Subcutaneous adipose tissue (tissue), 4 donors: ENCODE measurements around the gene IGF2BP3. TPM values are rescaled to one million over a fixed set of nuclear protein-coding genes. Genes with fewer than 3 reads are reported as not detected.

ENCODE experiments used
- total RNA-seq, 4 donors: library from RNA; depleted of rRNA; stranded (reverse); fragments of >200 nt; gene quantifications; one replicate each; pipeline ENCODE4 v1.1.0, GENCODE V29; 2016
- TF ChIP-seq, protein P1 (sequence below): fragments of 450-650 bp; IDR thresholded peaks from one replicate; pipeline ENCODE4 v1.5.1; 2016; ENCODE audit warnings: low read depth, mild to moderate bottlenecking, control low read depth, antibody characterized with exemption, moderate library complexity

IGF2BP3 gene
- total RNA-seq, 4 donors from 2014 or later: 0.94 to 3.6 (median 1.8) TPM

GRCh38 chr7:23279819-23280525 lies 190.3 kb downstream of the IGF2BP3 start:
- TF ChIP-seq, protein P1, sequence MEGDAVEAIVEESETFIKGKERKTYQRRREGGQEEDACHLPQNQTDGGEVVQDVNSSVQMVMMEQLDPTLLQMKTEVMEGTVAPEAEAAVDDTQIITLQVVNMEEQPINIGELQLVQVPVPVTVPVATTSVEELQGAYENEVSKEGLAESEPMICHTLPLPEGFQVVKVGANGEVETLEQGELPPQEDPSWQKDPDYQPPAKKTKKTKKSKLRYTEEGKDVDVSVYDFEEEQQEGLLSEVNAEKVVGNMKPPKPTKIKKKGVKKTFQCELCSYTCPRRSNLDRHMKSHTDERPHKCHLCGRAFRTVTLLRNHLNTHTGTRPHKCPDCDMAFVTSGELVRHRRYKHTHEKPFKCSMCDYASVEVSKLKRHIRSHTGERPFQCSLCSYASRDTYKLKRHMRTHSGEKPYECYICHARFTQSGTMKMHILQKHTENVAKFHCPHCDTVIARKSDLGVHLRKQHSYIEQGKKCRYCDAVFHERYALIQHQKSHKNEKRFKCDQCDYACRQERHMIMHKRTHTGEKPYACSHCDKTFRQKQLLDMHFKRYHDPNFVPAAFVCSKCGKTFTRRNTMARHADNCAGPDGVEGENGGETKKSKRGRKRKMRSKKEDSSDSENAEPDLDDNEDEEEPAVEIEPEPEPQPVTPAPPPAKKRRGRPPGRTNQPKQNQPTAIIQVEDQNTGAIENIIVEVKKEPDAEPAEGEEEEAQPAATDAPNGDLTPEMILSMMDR: no peak

GRCh38 chr7:23277359-23277989 lies 192.8 kb downstream of the IGF2BP3 start:
- TF ChIP-seq, protein P1: no peak

- TF ChIP-seq, protein P1: no peak
Measured at GRCh38 chr7:23276947-23277346, 193.3 kb downstream of the IGF2BP3 start.

GRCh38 chr7:23276376-23276775 lies 193.9 kb downstream of the IGF2BP3 start:
- TF ChIP-seq, protein P1: no peak

- TF ChIP-seq, protein P1: no peak
Measured at GRCh38 chr7:23275912-23276311, 194.4 kb downstream of the IGF2BP3 start.

- TF ChIP-seq, protein P1: no peak
Measured at GRCh38 chr7:23273141-23273599, 197.1 kb downstream of the IGF2BP3 start.

DNA sequence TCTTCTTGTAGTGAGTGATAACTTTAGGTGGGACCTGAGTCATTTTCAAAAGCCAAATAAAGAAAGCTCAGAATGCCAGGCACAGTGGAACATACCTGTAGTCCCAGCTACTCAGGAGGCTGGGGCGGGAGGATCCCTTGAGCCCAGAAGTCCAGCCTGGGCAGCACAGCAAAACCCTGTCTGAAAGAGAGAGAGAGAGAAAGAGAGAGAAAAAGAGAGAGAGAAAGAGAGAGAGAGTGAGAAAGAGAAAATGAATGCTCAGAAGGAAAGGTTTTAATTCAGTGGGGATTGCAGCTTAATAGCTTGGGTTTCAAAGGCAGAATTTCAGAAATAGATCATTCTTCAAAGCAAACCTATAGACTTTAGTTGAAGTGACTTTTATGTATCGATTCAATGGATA lies 198.0 kb downstream of the IGF2BP3 start:
- TF ChIP-seq, protein P1: no peak
